ENCODE data around the gene FOXO1.

Gene FOXO1

GRCh38 chr13:40519637-40520036 is 146.8 kb downstream of the FOXO1 start:
- intact Hi-C loops (cut with DNase I; ENCODE audit: low total_unique reads): no loop called here
- Histone ChIP-seq H3K4me3 (no peak overlapping the region), H3K27ac (peak overlapping the region in 1 of 2 donors; percentile 15), H3K27me3 (no peaks in the 10 kb centered on the region), H3K36me3 (no peaks in the 10 kb centered on the region), H3K9me3 (no peaks in the 10 kb centered on the region), H3K4me1 (peaks cover 0 to 10% (median 5%) of the 10 kb centered on the region in 4 donors)
- TF ChIP-seq, protein P1, sequence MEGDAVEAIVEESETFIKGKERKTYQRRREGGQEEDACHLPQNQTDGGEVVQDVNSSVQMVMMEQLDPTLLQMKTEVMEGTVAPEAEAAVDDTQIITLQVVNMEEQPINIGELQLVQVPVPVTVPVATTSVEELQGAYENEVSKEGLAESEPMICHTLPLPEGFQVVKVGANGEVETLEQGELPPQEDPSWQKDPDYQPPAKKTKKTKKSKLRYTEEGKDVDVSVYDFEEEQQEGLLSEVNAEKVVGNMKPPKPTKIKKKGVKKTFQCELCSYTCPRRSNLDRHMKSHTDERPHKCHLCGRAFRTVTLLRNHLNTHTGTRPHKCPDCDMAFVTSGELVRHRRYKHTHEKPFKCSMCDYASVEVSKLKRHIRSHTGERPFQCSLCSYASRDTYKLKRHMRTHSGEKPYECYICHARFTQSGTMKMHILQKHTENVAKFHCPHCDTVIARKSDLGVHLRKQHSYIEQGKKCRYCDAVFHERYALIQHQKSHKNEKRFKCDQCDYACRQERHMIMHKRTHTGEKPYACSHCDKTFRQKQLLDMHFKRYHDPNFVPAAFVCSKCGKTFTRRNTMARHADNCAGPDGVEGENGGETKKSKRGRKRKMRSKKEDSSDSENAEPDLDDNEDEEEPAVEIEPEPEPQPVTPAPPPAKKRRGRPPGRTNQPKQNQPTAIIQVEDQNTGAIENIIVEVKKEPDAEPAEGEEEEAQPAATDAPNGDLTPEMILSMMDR (IDR thresholded peaks at IDR 0.05): no peak
- peak in 1 of 2 donors; percentile 71 for DNase-seq

DNA sequence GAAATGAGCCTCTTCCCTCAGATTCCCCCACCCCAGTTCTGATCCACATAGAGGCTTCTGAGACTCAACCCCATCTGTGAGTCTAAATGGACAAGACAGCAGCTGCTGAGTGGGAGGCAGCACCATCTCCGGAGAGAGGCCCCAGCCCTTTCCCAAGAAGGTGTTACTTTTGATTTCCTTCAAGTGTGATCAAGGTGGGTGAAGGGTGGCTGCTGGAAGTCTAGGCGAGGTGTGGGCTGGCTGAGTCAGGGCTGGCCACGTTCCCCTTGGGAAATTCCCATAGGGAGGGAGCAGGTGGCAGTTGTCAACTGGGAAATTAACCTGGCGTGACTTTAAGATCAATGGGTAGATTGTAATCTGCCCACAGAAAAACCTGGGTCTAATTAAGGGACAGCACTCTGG is 148.0 kb downstream of the FOXO1 start:
- DNase-seq: no peak
- H3K27ac ChIP-seq: no peak overlapping the region
- TF ChIP-seq, protein P1 (IDR thresholded peaks at IDR 0.05): no peak
- no peaks in the 10 kb centered on the region for H3K27me3 ChIP-seq
- no peaks in the 10 kb centered on the region for H3K36me3 ChIP-seq
- no peaks in the 10 kb centered on the region for H3K9me3 ChIP-seq
- intact Hi-C loops (cut with DNase I; ENCODE audit: low total_unique reads): no loop called here
- H3K4me3 ChIP-seq: no peak overlapping the region
- H3K4me1 ChIP-seq: peaks cover 0 to 10% (median 5%) of the 10 kb centered on the region in 4 donors

DNA sequence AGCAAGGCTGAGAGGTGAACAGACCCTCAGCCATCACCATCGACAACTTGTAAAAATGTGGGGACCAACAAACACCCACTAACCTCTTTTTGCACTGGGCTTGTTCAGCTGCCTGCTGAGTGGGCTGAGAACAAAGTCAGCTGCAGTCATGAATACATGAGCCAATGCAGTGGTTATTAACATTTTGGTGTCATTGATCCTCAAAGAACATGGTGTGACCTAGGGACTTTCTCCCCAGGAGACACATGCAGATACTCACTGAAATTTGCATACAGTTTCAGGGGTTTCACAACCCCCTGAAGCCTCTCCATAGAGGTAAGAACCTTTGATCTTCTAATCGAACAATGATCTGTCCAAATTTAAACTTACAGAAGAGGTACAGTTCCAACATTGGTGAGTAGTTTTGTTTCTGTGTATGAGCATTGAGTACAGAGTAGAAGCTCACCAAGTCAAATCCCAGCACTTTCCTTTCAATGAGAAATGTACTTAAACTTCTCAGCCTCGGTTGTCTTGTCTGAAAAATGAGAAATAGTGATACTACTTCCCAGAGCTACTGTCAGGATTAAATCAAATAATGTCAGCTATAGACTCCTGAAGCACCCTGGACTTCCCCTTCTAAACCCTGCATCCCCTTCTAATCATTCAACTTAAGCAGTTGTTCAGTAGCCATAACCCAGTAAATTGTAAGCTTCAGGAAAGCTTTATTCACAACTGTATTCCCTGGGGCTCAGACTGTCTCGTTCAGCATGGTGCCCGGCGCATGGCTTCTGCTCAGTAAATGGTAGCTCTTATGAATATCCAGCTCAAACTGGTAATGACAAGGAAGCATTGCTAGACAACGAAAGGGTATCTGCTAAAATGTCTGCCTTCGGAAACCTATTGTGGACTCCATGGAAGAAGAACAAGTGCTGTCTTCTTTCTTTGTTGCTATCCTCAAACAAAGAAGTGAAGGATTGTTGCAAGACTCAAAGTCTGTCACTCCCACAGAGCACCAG is 148.7 kb downstream of the FOXO1 start:
- Histone ChIP-seq H3K4me3 (no peak overlapping the region), H3K27ac (no peak overlapping the region), H3K9me3 (no peaks in the 10 kb centered on the region), H3K36me3 (no peaks in the 10 kb centered on the region), H3K27me3 (no peaks in the 10 kb centered on the region), H3K4me1 (peaks cover 0 to 10% (median 5%) of the 10 kb centered on the region in 4 donors)
- TF ChIP-seq, protein P1 (IDR thresholded peaks at IDR 0.05): no peak
- no peak for DNase-seq
- intact Hi-C loops (cut with DNase I; ENCODE audit: low total_unique reads): no loop called here

DNA sequence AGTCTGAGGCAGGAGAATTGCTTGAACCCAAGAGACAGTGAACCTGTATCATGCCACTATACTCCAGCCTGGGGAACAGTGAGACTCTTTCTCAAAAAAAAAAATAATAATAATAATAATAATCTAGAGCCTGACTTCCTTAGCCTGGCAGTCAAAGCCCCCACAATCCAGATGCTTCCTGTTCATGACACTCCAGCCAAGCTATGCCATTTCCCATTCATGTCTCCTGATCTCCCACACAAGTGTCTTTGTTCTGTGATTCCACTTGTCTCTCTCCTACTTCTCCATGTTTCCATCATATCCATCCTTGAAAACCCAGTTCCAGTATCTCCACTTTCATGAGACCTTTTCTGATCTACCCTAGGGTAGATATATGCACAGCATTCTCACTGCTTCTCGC is 150.7 kb downstream of the FOXO1 start:
- no peaks in the 10 kb centered on the region for H3K36me3 ChIP-seq
- no peaks in the 10 kb centered on the region for H3K9me3 ChIP-seq
- intact Hi-C loops (cut with DNase I; ENCODE audit: low total_unique reads): no loop called here
- H3K4me3 ChIP-seq: no peak overlapping the region
- TF ChIP-seq, protein P1 (IDR thresholded peaks at IDR 0.05): no peak
- no peak overlapping the region for H3K27ac ChIP-seq
- peaks cover 0 to 10% (median 5%) of the 10 kb centered on the region in 4 donors for H3K4me1 ChIP-seq
- DNase-seq: no peak
- H3K27me3 ChIP-seq: no peaks in the 10 kb centered on the region

DNA sequence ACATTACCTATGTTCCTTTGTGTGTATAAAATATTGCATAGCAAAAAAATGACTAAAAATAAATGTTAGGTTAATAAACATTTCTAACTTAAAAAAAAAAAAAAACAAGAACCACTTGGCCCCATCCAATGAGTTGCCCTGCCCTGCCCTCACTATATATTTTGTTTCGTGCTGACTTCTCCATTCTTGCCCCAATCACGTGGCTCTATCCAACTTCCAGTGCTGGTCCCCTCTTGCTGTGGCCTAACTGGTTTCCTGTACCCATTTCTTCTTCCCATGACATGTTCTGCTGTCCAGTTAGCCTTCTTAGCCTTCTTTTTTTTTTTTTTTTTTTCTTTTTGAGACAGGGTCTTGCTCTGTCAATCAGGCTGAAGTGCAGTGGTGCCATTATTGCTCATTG is 151.6 kb downstream of the FOXO1 start:
- intact Hi-C loops (cut with DNase I; ENCODE audit: low total_unique reads): no loop called here
- Histone ChIP-seq H3K27me3 (no peaks in the 10 kb centered on the region), H3K4me3 (no peak overlapping the region), H3K36me3 (no peaks in the 10 kb centered on the region), H3K27ac (no peak overlapping the region), H3K9me3 (no peaks in the 10 kb centered on the region), H3K4me1 (peaks cover 0 to 7% (median 3%) of the 10 kb centered on the region in 4 donors)
- no peak for DNase-seq
- TF ChIP-seq, protein P1 (IDR thresholded peaks at IDR 0.05): no peak

All from tibial artery (tissue), 4 donors.